HEK293 (cell line): Measurements from ENCODE around the gene USP5.

ENCODE experiments used
- BCL11B ChIP-seq: fragments of 450-650 bp; formaldehyde crosslinking; IDR thresholded peaks from 2 replicates; pipeline ENCODE4 v1.5.1; 2016; ENCODE audit warnings: low read depth, missing biosample characterization, missing genetic modification characterization
- GLI2 ChIP-seq: fragments of 450-650 bp; formaldehyde crosslinking; IDR thresholded peaks from 2 replicates; pipeline ENCODE4; 2017; ENCODE audit warnings: missing biosample characterization, missing genetic modification characterization, low read depth, borderline replicate concordance
- KLF1 ChIP-seq: fragments of 450-650 bp; formaldehyde crosslinking; IDR thresholded peaks from 2 replicates; pipeline ENCODE4 v1.5.1; 2016; ENCODE audit warnings: missing biosample characterization, missing genetic modification characterization
- REPIN1 ChIP-seq: fragments of 450-650 bp; formaldehyde crosslinking; IDR thresholded peaks from 2 replicates; pipeline ENCODE4 v1.5.1; 2017; ENCODE audit warnings: missing biosample characterization, missing genetic modification characterization, low read depth
- SALL2 ChIP-seq: fragments of 450-650 bp; formaldehyde crosslinking; IDR thresholded peaks from 2 replicates; pipeline ENCODE4 v1.5.0; 2017; ENCODE audit warnings: missing biosample characterization, mild to moderate bottlenecking, missing genetic modification characterization, borderline replicate concordance
- SCRT1 ChIP-seq: fragments of 450-650 bp; formaldehyde crosslinking; IDR thresholded peaks from 2 replicates; pipeline ENCODE4 v1.5.1; 2016; ENCODE audit warnings: missing biosample characterization, missing genetic modification characterization, borderline replicate concordance
- SCRT2 ChIP-seq: fragments of 450-650 bp; formaldehyde crosslinking; IDR thresholded peaks from 2 replicates; pipeline ENCODE4 v1.5.1; 2016; ENCODE audit warnings: missing biosample characterization, missing genetic modification characterization
- SP2 ChIP-seq: fragments of 450-650 bp; formaldehyde crosslinking; IDR thresholded peaks from 2 replicates; pipeline ENCODE4 v1.5.1; 2016; ENCODE audit warnings: missing biosample characterization, missing genetic modification characterization
- ZBTB48 ChIP-seq: fragments of 450-650 bp; formaldehyde crosslinking; IDR thresholded peaks from 2 replicates; pipeline ENCODE4 v1.5.1; 2016; ENCODE audit warnings: missing biosample characterization, missing genetic modification characterization
- ZFHX2 ChIP-seq: fragments of 450-650 bp; formaldehyde crosslinking; conservative IDR thresholded peaks from 2 replicates; pipeline ENCODE4 v1.5.1; 2016; ENCODE audit warnings: missing biosample characterization, missing genetic modification characterization
- ZFP37 ChIP-seq: fragments of 450-650 bp; formaldehyde crosslinking; IDR thresholded peaks from 2 replicates; pipeline ENCODE4 v1.5.1; 2016; ENCODE audit warnings: missing biosample characterization, missing genetic modification characterization
- ZNF121 ChIP-seq: fragments of 450-650 bp; formaldehyde crosslinking; IDR thresholded peaks from 2 replicates; pipeline ENCODE4 v1.5.1; 2016; ENCODE audit warnings: missing biosample characterization, missing genetic modification characterization
- ZNF157 ChIP-seq: fragments of 450-650 bp; formaldehyde crosslinking; IDR thresholded peaks from 2 replicates; pipeline ENCODE4 v1.5.1; 2016; ENCODE audit warnings: missing biosample characterization, missing genetic modification characterization
- ZNF184 ChIP-seq: fragments of 450-650 bp; IDR thresholded peaks from 2 replicates; pipeline ENCODE4 v1.5.1; 2018; ENCODE audit warnings: missing biosample characterization, mild to moderate bottlenecking, missing genetic modification characterization
- ZNF19 ChIP-seq: fragments of 450-650 bp; formaldehyde crosslinking; IDR thresholded peaks from 2 replicates; pipeline ENCODE4; 2016; ENCODE audit warnings: missing biosample characterization, missing genetic modification characterization, low read depth
- ZNF248 ChIP-seq: fragments of 450-650 bp; formaldehyde crosslinking; IDR thresholded peaks from 2 replicates; pipeline ENCODE4 v1.5.1; 2017; ENCODE audit warnings: missing biosample characterization, missing genetic modification characterization
- ZNF274 ChIP-seq, 2 experiments: fragments of 200-500 bp in 1 of 2; fragments of 450-650 bp in 1 of 2; sonication (Bioruptor generic) in 1 of 2; formaldehyde crosslinking in 1 of 2; IDR thresholded peaks; 2 replicates each; pipeline versions ENCODE4 v1.5.1 to v1.6.1; 2014 to 2016; ENCODE audit warnings: borderline replicate concordance in 1 of 2, inconsistent platforms in 1 of 2, low read length in 1 of 2, missing biosample characterization in 1 of 2, missing genetic modification characterization in 1 of 2
- ZNF311 ChIP-seq: fragments of 450-650 bp; formaldehyde crosslinking; IDR thresholded peaks from 2 replicates; pipeline ENCODE4 v1.5.1; 2017; ENCODE audit warnings: missing biosample characterization, missing genetic modification characterization, borderline replicate concordance
- ZNF391 ChIP-seq: fragments of 450-650 bp; formaldehyde crosslinking; IDR thresholded peaks from 2 replicates; pipeline ENCODE4 v1.5.1; 2016; ENCODE audit warnings: low read depth, missing biosample characterization, missing genetic modification characterization, borderline replicate concordance
- ZNF404 ChIP-seq: fragments of 450-650 bp; formaldehyde crosslinking; IDR thresholded peaks from 2 replicates; pipeline ENCODE4 v1.5.1; 2017; ENCODE audit warnings: missing biosample characterization, missing genetic modification characterization
- ZNF423 ChIP-seq: fragments of 450-650 bp; formaldehyde crosslinking; IDR thresholded peaks from 2 replicates; pipeline ENCODE4 v1.5.1; 2016; ENCODE audit warnings: missing biosample characterization, missing genetic modification characterization
- ZNF473 ChIP-seq: fragments of 450-650 bp; formaldehyde crosslinking; IDR thresholded peaks from 2 replicates; pipeline ENCODE4 v1.5.1; 2017; ENCODE audit warnings: missing biosample characterization, missing genetic modification characterization
- ZNF561 ChIP-seq: fragments of 450-650 bp; IDR thresholded peaks from 2 replicates; pipeline ENCODE4 v1.5.1; 2018; ENCODE audit warnings: missing biosample characterization, missing genetic modification characterization, borderline replicate concordance
- ZNF610 ChIP-seq: fragments of 450-650 bp; formaldehyde crosslinking; IDR thresholded peaks from 2 replicates; pipeline ENCODE4 v1.5.1; 2016; ENCODE audit warnings: missing biosample characterization, missing genetic modification characterization, borderline replicate concordance
- ZNF621 ChIP-seq: fragments of 450-650 bp; formaldehyde crosslinking; IDR thresholded peaks from 2 replicates; pipeline ENCODE4 v1.5.1; 2017; ENCODE audit warnings: missing biosample characterization, missing genetic modification characterization
- ZNF623 ChIP-seq: fragments of 450-650 bp; formaldehyde crosslinking; IDR thresholded peaks from 2 replicates; pipeline ENCODE4 v1.5.1; 2016; ENCODE audit warnings: missing biosample characterization, missing genetic modification characterization
- ZNF707 ChIP-seq: fragments of 450-650 bp; formaldehyde crosslinking; IDR thresholded peaks from 2 replicates; pipeline ENCODE4 v1.5.1; 2016; ENCODE audit warnings: missing biosample characterization, missing genetic modification characterization
- ZNF791 ChIP-seq: fragments of 450-650 bp; formaldehyde crosslinking; IDR thresholded peaks from 2 replicates; pipeline ENCODE4 v1.5.1; 2016; ENCODE audit warnings: missing biosample characterization, missing genetic modification characterization
- TF ChIP-seq, protein P1 (sequence below): fragments of 450-650 bp; formaldehyde crosslinking; IDR thresholded peaks from 2 replicates; pipeline ENCODE4 v1.5.1; 2017; ENCODE audit warnings: missing biosample characterization, mild to moderate bottlenecking, missing genetic modification characterization, moderate library complexity
- TF ChIP-seq, protein P2 (sequence below): fragments of 450-650 bp; formaldehyde crosslinking; IDR thresholded peaks from 2 replicates; pipeline ENCODE4 v1.5.1; 2016; ENCODE audit warnings: missing biosample characterization, missing genetic modification characterization
- TF ChIP-seq, protein P3 (sequence below): fragments of 450-650 bp; formaldehyde crosslinking; IDR thresholded peaks from 2 replicates; pipeline ENCODE4 v1.5.1; 2017; ENCODE audit warnings: missing biosample characterization, missing genetic modification characterization
- TF ChIP-seq, protein P4 (sequence below): fragments of 450-650 bp; formaldehyde crosslinking; IDR thresholded peaks from 2 replicates; pipeline ENCODE4 v1.5.1; 2016; ENCODE audit warnings: missing biosample characterization, missing genetic modification characterization, borderline replicate concordance
- TF ChIP-seq, protein P5 (sequence below): fragments of 450-650 bp; formaldehyde crosslinking; IDR thresholded peaks from 2 replicates; pipeline ENCODE4 v1.5.1; 2016; ENCODE audit warnings: missing biosample characterization, missing genetic modification characterization

The USP5 gene

DNA sequence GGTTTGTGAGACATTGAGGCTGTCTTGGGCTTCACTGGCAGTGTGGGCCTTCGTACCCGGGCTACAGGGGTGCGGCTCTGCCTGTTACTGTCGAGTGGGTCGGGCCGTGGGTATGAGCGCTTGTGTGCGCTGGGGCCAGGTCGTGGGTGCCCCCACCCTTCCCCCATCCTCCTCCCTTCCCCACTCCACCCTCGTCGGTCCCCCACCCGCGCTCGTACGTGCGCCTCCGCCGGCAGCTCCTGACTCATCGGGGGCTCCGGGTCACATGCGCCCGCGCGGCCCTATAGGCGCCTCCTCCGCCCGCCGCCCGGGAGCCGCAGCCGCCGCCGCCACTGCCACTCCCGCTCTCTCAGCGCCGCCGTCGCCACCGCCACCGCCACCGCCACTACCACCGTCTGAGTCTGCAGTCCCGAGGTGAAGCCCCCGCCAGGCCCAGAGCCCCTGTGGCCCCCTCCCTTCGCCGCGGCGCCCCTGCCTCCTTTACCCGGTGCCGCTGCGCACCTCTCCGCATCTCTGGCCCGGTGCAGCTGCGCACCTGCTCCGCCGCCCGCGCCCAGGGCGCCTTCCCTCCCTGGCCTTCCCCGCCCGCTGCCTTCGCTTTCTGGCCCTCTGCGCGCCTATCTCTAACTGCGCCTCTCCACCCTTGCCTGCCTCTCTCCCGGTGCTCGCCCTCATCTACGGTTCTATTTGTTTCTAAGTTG lies 62.4 kb downstream of the USP5 start, which contains the start of gene ENO2 (continued):
- TF ChIP-seq SCRT1 (no peak), ZNF473 (tag by site-specific recombination) (no peak), ZNF19 (no peak), BCL11B (tag by site-specific recombination) (0 out of 2 replicates have a peak, but pooled peaks have one; percentile 44), ZNF707 (tag by site-specific recombination) (no peak), REPIN1 (tag by site-specific recombination) (no peak), ZNF623 (tag by site-specific recombination) (no peak), SP2 (tag by site-specific recombination) (no peak), ZNF610 (tag by site-specific recombination) (no peak), ZNF561 (no peak; the same call in 1 of the 2 replicates), ZNF423 (tag by site-specific recombination) (0 out of 2 replicates have a peak, but pooled peaks have one; percentile 29), ZNF274 (IDR thresholded peaks at IDR 0.05; ENCODE audit: low read length) (no peak), ZNF274 (tag by site-specific recombination; IDR thresholded peaks at IDR 0.05; ENCODE audit: borderline replicate concordance) (no peak), ZNF184 (tag by site-specific recombination) (no peak), ZBTB48 (tag by site-specific recombination) (peak; percentile 38; the same call in 1 of the 2 replicates), ZFHX2 (tag by site-specific recombination) (peak; percentile 97), ZNF157 (no peak), ZNF391 (0 out of 2 replicates have a peak, but pooled peaks have one; percentile 42), ZNF621 (tag by site-specific recombination) (no peak), SALL2 (tag by site-specific recombination) (no peak), ZFP37 (tag by site-specific recombination) (0 out of 2 replicates have a peak, but pooled peaks have one; percentile 48), KLF1 (peak; percentile 56; the same call in 1 of the 2 replicates), ZNF404 (tag by site-specific recombination) (no peak), ZNF791 (tag by site-specific recombination) (no peak), SCRT2 (tag by site-specific recombination) (no peak), ZNF311 (tag by site-specific recombination) (no peak), ZNF121 (no peak), GLI2 (tag by site-specific recombination) (no peak), ZNF248 (tag by site-specific recombination) (no peak)
- TF ChIP-seq, protein P1, sequence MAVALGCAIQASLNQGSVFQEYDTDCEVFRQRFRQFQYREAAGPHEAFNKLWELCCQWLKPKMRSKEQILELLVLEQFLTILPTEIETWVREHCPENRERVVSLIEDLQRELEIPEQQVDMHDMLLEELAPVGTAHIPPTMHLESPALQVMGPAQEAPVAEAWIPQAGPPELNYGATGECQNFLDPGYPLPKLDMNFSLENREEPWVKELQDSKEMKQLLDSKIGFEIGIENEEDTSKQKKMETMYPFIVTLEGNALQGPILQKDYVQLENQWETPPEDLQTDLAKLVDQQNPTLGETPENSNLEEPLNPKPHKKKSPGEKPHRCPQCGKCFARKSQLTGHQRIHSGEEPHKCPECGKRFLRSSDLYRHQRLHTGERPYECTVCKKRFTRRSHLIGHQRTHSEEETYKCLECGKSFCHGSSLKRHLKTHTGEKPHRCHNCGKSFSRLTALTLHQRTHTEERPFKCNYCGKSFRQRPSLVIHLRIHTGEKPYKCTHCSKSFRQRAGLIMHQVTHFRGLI (tag by site-specific recombination), result no peak
- TF ChIP-seq, protein P2, sequence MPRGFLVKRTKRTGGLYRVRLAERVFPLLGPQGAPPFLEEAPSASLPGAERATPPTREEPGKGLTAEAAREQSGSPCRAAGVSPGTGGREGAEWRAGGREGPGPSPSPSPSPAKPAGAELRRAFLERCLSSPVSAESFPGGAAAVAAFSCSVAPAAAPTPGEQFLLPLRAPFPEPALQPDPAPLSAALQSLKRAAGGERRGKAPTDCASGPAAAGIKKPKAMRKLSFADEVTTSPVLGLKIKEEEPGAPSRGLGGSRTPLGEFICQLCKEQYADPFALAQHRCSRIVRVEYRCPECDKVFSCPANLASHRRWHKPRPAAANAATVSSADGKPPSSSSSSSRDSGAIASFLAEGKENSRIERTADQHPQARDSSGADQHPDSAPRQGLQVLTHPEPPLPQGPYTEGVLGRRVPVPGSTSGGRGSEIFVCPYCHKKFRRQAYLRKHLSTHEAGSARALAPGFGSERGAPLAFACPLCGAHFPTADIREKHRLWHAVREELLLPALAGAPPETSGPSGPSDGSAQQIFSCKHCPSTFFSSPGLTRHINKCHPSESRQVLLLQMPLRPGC (tag by site-specific recombination), result no peak
- TF ChIP-seq, protein P3, sequence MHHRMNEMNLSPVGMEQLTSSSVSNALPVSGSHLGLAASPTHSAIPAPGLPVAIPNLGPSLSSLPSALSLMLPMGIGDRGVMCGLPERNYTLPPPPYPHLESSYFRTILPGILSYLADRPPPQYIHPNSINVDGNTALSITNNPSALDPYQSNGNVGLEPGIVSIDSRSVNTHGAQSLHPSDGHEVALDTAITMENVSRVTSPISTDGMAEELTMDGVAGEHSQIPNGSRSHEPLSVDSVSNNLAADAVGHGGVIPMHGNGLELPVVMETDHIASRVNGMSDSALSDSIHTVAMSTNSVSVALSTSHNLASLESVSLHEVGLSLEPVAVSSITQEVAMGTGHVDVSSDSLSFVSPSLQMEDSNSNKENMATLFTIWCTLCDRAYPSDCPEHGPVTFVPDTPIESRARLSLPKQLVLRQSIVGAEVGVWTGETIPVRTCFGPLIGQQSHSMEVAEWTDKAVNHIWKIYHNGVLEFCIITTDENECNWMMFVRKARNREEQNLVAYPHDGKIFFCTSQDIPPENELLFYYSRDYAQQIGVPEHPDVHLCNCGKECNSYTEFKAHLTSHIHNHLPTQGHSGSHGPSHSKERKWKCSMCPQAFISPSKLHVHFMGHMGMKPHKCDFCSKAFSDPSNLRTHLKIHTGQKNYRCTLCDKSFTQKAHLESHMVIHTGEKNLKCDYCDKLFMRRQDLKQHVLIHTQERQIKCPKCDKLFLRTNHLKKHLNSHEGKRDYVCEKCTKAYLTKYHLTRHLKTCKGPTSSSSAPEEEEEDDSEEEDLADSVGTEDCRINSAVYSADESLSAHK (tag by site-specific recombination), result no peak
- TF ChIP-seq, protein P4, sequence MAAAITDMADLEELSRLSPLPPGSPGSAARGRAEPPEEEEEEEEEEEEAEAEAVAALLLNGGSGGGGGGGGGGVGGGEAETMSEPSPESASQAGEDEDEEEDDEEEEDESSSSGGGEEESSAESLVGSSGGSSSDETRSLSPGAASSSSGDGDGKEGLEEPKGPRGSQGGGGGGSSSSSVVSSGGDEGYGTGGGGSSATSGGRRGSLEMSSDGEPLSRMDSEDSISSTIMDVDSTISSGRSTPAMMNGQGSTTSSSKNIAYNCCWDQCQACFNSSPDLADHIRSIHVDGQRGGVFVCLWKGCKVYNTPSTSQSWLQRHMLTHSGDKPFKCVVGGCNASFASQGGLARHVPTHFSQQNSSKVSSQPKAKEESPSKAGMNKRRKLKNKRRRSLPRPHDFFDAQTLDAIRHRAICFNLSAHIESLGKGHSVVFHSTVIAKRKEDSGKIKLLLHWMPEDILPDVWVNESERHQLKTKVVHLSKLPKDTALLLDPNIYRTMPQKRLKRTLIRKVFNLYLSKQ, result no peak
- TF ChIP-seq, protein P5, sequence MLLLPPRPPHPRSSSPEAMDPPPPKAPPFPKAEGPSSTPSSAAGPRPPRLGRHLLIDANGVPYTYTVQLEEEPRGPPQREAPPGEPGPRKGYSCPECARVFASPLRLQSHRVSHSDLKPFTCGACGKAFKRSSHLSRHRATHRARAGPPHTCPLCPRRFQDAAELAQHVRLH (tag by site-specific recombination), result no peak
